ENCODE results near the gene ACSF2. TPM values are rescaled to one million over a fixed set of nuclear protein-coding genes. Genes with fewer than 3 reads are reported as not detected.

The ACSF2 gene
- total and polyA plus RNA-seq, 8 donors: 16.1 to 172 (median 67.9) TPM

- Histone ChIP-seq H3K36me3 (peaks cover 15 to 29% (median 23%) of the 10 kb centered on the region in 4 donors), H3K4me1 (peaks cover 19 to 59% (median 43%) of the 10 kb centered on the region in 4 donors), H3K27me3 (no peaks in the 10 kb centered on the region), H3K9me3 (no peaks in the 10 kb centered on the region), H3K4me3 (peak overlapping the region; percentile 70 to 78 (median 72)), H3K27ac (peak overlapping the region; percentile 84 to 96 (median 94))
- intact Hi-C loops (cut with DNase I; ENCODE audit: low total_unique reads): loop anchor here (10.0 kb wide), 2 partner anchors 55 to 115 kb away; partner anchors contain the start of gene EPN3
- TF ChIP-seq CTCF (IDR thresholded peaks at IDR 0.05) (peak in 5 of 7 experiments; percentile 30 to 58 (median 43)), POLR2AphosphoS5 (IDR thresholded peaks at IDR 0.05) (peak in 2 of 3 donors; percentile 20 to 44), POLR2A (IDR thresholded peaks at IDR 0.05) (no peak)
- DNase-seq: peak; percentile 79 to 93
- 12 to 18% (median 14%) methylated on average over 19 of the region's 19 CpGs for WGBS, 5 donors
These were observed 53.6 kb downstream of the ACSF2 start for GRCh38 chr17:50479522-50480141.

GRCh38 chr17:50480142-50480764 is 54.2 kb downstream of the ACSF2 start:
- TF ChIP-seq CTCF (IDR thresholded peaks at IDR 0.05) (no peak), POLR2A (IDR thresholded peaks at IDR 0.05) (no peak), POLR2AphosphoS5 (IDR thresholded peaks at IDR 0.05) (no peak), EP300 (IDR thresholded peaks at IDR 0.05) (no peak)
- 67 to 82% (median 72%) methylated on average over 7 of the region's 7 CpGs for WGBS, 5 donors
- Histone ChIP-seq H3K4me1 (peaks cover 19 to 59% (median 41%) of the 10 kb centered on the region in 4 donors), H3K9me3 (no peaks in the 10 kb centered on the region), H3K36me3 (peaks cover 18 to 31% (median 30%) of the 10 kb centered on the region in 4 donors), H3K4me3 (peak overlapping the region in 2 of 4 donors; percentile 71 to 78), H3K27me3 (no peaks in the 10 kb centered on the region), H3K27ac (peak overlapping the region; percentile 8 to 94 (median 91))
- intact Hi-C loops (cut with DNase I; ENCODE audit: low total_unique reads): loop anchor here (10.0 kb wide), 1 partner anchor 55 kb away; the partner anchor contains the start of gene EPN3
- DNase-seq: no peak

GRCh38 chr17:50480854-50481490 is 55.0 kb downstream of the ACSF2 start:
- 81 to 93% (median 85%) methylated on average over 2 of the region's 2 CpGs for WGBS, 5 donors
- no peak overlapping the region for H3K4me3 ChIP-seq
- intact Hi-C loops (cut with DNase I; ENCODE audit: low total_unique reads): loop anchor here (10.0 kb wide), 1 partner anchor 54 kb away; the partner anchor contains the start of gene EPN3
- peak overlapping the region in 4 of 5 donors; percentile 30 to 94 (median 92) for H3K27ac ChIP-seq
- no peak for DNase-seq
- peaks cover 19 to 59% (median 41%) of the 10 kb centered on the region in 4 donors for H3K4me1 ChIP-seq
- TF ChIP-seq POLR2AphosphoS5 (IDR thresholded peaks at IDR 0.05) (no peak), POLR2A (IDR thresholded peaks at IDR 0.05) (no peak), EP300 (IDR thresholded peaks at IDR 0.05) (no peak), CTCF (IDR thresholded peaks at IDR 0.05) (no peak)
- H3K36me3 ChIP-seq: peaks cover 25 to 39% (median 37%) of the 10 kb centered on the region in 4 donors
- H3K27me3 ChIP-seq: no peaks in the 10 kb centered on the region
- H3K9me3 ChIP-seq: no peaks in the 10 kb centered on the region

GRCh38 chr17:50481648-50482047 is 55.6 kb downstream of the ACSF2 start:
- Histone ChIP-seq H3K9me3 (no peaks in the 10 kb centered on the region), H3K4me1 (peaks cover 19 to 59% (median 41%) of the 10 kb centered on the region in 4 donors), H3K4me3 (no peak overlapping the region), H3K27ac (peak overlapping the region in 4 of 5 donors; percentile 75 to 91 (median 80)), H3K36me3 (peaks cover 25 to 44% (median 43%) of the 10 kb centered on the region in 4 donors), H3K27me3 (no peaks in the 10 kb centered on the region)
- no peak for DNase-seq
- TF ChIP-seq CTCF (IDR thresholded peaks at IDR 0.05): no peak
- TF ChIP-seq POLR2A (IDR thresholded peaks at IDR 0.05): no peak
- TF ChIP-seq EP300 (IDR thresholded peaks at IDR 0.05): no peak
- no peak for TF ChIP-seq POLR2AphosphoS5 (IDR thresholded peaks at IDR 0.05)
- intact Hi-C loops (cut with DNase I; ENCODE audit: low total_unique reads): loop anchor here (10.0 kb wide), 1 partner anchor 53 kb away; the partner anchor contains the start of gene EPN3
- WGBS, 5 donors: 51 to 77% (median 55%) methylated on average over 4 of the region's 4 CpGs
